DMS114 treated with DMSO at 0.1 percent for 48 hours (cell line): ENCODE measurements around the gene HYAL3.
A peak's percentile ranks its signal among the peaks of the same experiment; 100 is the strongest.

Experiments used
- DNase-seq: peaks from one replicate; lab custom pipeline; 2025; ENCODE audit not compliant: unreplicated experiment; lab: John Stamatoyannopoulos, UW

Gene HYAL3, protein sequence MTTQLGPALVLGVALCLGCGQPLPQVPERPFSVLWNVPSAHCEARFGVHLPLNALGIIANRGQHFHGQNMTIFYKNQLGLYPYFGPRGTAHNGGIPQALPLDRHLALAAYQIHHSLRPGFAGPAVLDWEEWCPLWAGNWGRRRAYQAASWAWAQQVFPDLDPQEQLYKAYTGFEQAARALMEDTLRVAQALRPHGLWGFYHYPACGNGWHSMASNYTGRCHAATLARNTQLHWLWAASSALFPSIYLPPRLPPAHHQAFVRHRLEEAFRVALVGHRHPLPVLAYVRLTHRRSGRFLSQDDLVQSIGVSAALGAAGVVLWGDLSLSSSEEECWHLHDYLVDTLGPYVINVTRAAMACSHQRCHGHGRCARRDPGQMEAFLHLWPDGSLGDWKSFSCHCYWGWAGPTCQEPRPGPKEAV

DNA sequence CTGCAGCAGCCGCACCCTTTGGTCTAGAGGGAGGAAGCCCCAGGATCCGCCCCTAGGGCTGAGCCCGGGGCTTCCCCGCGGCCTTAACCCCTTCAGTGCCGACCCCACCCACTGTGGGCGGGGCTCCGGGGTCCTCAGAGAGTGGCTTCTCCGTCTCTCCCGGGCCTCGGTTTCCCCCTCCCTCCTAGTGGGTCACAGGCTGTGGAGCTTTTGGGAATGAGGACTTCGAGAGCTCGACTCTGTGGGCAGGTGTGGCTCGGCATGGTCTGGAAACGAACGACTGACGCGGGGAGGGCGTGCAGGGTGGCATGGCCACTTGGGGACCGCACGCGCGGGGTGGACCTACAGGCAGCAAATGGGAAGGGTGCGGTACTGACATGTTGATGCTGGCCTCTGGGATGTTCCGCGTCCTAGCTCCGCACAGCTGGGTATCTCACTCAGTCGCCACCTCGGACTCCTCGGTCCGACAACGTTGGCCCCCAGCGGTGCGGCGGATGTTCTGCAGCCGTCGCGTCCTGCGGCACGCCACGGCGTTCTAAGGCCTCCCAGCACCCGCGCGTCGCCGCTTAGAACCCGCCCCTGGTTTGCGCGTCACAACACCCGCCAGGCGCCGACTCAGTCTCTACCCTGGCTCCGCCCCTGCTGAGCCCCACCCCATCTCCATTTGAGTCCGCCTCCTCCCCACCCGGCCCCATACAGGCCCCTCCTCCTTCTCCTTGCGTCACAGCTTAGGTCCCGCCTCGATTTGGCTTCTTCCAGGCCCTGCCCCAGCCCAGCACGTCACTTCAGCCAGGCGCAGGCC, at the start of gene HYAL3, which contains the start of gene NAA80:
HYAL3 (minus strand) TSS at position 570 of the 802 bp plus-strand sequence. CDS start 3,803 bp downstream, outside the sequence.
NAA80 (minus strand) TSS at position 570 of the 802 bp plus-strand sequence. CDS start 1,942 bp downstream, outside the sequence.
- DNase-seq: peak; percentile 93

DNA sequence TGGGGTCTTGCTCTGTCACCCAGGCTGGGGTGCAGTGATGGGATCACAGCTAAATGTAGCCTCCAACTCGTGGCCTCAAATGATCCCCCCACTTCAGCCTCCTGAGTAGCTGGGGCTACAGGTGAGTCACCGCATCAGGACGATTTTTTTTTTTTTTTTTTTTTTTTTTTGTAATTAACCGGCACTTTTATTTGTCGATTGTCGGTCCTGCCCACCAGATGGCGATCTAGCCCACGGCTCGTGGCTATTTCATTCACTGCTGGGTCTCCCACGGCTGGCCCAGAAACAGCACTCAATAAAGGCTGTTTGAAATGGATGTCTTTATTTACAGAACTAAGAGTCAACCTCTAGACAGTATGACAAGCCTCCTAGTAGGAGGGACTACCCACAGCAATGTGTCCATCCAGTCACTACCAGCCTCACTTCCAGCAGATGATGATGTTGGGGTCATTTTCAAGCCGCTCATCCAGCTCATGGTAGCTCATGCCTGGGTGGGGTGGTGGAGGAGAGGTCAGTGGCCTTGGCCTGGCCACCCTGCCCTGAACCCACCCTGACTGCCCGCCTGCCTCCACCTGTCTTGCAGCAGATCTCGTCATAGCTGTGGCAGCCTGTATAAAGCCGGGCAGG, 48.1 kb upstream of the HYAL3 start:
- no peak for DNase-seq

DNA sequence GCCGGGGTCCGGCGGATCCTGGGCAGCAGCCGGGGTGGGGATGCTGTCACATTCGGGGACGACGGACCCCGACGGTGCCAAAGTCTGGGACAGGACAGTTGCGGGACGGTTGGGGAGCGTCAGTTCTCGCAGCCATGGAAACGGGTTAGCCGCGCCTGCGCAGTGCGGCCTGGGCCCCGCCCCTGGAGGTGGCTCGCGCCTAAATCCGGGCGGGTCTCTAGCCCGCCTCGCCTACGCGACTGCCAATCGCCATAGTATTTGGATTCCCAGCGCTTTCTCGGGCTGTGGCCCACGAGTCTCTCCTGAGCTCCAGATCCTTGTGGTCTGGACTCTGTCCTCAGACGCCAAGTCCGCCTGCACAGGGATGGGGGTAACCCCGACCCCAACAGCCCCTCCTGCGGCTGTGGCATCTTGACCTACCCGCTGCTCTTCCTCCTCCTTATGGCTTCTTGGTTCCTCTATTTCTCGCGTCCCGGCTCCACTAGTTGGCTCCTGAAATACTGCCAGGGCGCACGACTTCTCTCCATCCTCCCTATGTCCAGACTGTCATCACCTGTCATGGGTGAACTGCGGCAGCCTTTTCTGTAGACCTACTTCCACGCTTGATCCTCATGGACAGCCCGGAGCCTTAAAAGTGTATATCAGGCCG, 46.5 kb upstream of the HYAL3 start, which contains the start of gene ZMYND10:
ZMYND10 (minus strand) TSS at position 147 of the 649 bp plus-strand sequence. CDS start 153 bp downstream, outside the sequence.
- DNase-seq: peak; percentile 52

DNA sequence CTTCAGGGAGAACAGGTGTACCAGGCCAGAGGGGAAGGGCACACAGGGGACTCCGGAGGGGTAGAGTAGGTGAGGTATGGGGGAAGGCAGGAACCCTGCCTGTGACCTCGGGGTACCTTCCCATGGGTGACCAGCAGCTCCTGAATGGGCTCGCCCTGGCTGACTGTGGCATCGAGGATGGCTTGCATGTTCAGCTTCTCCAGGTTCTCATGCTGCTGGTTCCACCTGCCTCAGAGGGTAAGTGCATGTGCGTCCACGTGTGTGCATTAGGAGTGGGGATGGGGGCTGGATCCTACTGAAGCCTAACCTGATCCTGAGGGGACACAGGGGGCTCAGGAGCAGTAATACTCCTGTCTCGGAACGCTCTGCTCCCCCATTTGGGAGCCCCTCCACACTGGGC, 45.8 kb upstream of the HYAL3 start:
- no peak for DNase-seq

DNA sequence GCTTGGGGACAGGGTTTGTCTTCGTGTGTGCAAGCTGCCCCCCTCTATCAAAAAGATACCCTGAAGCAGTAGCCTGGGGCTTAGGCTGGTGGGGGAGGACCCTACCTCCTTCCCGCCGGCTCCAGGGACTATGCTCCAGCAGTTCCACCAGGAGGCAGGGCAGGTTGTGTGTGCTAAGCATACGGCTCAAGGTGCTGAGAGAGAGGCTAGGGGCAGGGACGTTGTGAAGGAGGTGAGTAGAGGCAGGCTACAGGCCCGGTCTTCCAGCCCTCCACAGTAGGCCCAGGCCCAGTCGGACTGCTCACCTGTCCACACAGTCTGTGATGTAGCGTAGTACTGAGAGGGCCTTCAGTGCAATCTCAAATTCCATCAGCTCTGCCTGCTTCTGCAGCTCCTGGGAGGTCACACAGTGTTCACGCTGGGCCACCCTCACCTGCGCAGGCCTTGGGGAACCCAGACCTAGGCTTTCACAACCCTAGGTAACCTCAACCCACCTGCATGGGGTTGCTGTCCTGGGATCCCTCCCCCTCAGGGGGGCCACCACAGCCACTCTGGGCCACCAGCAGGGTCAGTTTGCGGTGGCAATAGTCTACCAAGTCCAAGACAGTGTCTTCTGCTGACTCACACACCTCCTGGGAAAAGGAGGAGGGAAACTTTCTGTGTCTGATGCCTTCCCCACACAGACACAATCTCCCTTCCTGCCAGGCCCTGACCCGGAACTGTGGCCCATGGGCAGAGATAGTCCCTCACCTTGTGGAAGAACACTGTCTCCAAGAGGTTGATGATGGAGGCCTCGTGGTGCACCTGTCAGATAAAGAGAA, 43.8 kb upstream of the HYAL3 start:
- DNase-seq: no peak

DNA sequence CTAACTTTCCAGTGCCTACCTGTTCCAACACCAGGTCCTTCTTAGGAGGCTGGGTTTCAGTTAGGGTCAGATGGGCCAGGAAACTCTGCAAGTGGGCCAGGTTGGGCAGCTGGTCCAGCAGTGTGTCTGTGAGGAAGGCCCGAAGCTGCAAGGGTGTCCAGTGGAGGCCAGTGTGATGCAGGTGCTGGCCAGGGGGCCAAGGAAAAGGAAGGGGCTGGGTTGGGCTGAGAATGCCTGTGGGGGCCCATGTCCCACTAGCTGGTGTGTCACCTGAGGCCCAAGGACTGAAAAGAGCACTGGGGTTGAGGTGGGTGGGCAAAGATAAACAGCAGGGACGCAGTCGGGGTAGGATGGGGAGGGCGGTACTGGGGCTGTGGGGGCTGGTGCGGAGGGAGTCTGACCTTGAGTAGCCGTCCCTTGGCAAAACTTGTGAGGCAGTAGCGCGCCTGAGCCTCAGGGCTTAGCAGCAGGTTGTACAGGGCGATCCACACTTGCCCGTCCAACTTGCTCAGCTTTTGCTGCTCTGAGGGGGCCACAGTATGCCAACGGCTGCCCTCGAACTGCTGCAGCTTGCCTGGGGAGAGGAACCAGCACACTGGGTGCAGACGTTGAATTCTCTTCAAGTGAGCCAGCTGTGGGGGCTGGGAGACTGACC, 42.9 kb upstream of the HYAL3 start:
- DNase-seq: no peak

DNA sequence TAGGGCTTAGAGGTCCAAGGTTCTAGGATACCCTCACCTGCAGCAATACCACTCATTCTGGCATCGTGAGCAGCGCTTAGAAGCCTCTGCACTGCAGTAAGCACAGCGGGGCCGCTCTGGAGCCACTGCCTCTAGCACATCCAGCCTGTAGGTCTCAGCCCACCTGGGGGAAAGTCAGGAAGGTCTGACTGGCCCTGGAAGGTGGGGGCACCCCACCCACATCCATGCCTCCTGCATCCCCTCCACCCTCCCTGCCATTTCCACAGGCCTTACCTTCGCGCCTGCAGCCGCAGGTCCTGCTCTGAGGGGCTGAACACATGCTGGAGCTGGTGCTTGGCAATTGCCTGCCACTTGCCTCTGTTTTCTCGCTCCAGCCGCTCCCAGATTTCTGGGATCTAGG, 42.3 kb upstream of the HYAL3 start:
- DNase-seq: no peak

DNA sequence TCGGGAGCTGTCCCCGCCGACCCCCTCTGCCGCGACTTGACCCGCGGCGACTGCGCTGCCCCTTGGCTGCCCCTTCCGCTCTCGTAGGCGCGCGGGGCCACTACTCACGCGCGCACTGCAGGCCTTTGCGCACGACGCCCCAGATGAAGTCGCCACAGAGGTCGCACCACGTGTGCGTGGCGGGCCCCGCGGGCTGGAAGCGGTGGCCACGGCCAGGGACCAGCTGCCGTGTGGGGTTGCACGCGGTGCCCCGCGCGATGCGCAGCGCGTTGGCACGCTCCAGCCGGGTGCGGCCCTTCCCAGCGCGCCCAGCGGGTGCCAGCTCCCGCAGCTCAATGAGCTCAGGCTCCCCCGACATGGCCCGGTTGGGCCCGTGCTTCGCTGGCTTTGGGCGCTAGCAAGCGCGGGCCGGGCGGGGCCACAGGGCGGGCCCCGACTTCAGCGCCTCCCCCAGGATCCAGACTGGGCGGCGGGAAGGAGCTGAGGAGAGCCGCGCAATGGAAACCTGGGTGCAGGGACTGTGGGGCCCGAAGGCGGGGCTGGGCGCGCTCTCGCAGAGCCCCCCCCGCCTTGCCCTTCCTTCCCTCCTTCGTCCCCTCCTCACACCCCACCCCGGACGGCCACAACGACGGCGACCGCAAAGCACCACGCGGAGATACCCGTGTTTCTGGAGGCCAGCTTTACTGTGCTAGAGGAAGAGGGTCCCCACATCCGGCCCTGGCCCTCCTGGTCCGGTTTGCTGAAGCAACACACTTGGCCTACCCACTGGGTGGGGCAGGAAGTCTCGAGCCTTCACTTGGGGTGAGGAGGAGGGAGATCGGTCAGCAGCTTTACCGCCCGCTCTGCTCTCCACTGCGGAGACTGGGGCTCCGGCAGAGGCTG, 41.5 kb upstream of the HYAL3 start, which contains the start of gene RASSF1:
RASSF1 (minus strand) TSS at position 389 of the 882 bp plus-strand sequence; CDS start at position 358, 31 bp downstream.
- DNase-seq: no peak

DNA sequence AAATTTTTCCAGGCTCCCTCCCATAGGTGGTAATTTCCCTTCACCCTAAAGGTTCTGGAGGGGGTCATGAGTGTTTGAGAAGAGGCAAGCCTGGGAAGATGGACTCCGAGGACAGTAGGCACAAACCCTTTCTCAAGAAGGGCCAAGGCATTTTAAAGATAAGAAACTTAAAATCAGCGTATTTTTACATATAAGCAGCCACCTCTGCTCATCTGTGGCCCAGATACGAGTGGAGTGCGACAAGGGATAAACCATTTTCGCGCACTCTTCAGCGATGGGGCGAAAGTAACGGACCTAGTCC, 40.9 kb upstream of the HYAL3 start:
- DNase-seq: no peak

DNA sequence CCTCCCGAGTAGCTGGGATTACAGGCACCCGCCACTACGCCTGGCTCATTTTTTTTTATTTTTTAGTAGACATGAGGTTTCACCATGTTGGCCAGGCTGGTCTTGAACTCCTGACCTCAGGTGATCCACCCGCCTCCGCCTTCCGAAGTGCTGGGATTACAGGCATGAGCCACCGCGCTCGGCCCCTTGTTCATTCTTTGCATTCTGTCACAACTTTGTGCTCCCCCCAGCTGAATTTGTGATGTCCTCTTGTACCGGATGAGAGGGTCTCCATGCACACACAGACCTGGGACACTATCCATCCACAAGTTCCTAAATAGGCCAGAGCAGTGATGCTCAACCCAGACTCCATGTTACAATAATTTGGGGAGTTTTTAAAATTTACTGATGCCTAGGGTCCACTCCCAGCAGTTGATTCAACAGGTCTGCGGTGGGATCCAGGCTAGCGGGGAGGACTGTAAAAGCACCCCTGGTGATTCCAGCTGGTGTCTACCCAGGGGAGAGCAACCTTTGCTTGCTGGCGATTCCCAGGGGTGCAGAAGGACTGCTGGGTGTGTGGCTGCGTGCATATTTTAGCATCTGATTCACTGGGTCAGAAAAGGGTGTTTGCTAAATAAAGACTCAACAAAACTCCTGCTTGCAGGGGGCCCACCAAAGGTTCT, 40.4 kb upstream of the HYAL3 start:
- DNase-seq: no peak

DNA sequence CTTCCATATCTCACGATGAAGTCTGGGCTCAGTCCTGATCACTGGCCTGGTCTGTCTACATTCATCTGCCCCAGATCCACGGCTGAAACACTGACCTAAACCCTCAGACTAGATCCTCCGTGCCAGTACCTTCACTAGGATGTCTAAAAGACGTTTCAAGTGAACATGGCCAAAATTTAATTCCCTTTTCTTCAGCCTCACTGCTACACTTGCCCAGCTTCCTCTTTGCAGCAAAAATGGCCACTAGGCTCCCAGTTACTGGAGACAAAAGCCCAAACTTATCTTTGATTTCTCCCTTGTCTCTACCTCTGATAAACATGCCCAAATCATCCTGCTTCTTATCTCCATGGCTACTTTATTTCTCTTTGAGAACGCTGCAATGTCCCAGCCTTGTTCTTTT, 39.8 kb upstream of the HYAL3 start:
- DNase-seq: no peak

DNA sequence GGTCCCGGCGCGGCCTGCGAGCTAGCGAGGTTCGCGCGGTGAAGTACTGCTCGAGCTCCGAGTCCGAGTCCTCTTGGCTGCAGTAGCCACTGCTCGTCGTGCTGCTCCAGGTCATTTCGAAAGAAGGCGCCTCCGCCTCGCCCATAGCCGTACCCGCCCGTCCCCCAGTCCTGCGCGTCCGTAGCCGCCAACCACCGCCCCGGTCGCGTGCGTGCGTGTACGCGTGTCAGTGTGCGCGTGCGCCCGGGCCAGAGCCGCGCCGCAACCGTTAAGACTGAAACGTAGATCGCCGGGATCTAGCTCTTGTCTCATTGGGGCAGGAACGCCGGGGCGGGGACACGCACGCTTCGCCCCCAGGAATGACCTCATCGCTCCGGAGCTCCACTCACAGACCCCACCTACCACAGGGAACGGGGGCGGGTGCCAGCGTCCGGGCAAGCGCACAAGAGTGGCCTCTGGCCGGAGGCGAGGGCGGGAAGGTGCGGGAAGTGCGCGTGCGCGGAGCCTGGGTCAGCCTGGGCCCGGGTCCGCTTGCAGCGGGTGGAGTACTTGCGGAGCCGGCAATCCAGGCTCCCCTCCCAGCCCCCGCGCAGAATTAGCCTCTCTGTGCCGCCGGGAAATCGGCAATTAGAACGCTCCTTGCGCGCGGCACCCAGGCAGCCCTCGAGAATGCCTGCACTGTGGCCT, 38.1 kb upstream of the HYAL3 start:
- DNase-seq: peak; percentile 91

DNA sequence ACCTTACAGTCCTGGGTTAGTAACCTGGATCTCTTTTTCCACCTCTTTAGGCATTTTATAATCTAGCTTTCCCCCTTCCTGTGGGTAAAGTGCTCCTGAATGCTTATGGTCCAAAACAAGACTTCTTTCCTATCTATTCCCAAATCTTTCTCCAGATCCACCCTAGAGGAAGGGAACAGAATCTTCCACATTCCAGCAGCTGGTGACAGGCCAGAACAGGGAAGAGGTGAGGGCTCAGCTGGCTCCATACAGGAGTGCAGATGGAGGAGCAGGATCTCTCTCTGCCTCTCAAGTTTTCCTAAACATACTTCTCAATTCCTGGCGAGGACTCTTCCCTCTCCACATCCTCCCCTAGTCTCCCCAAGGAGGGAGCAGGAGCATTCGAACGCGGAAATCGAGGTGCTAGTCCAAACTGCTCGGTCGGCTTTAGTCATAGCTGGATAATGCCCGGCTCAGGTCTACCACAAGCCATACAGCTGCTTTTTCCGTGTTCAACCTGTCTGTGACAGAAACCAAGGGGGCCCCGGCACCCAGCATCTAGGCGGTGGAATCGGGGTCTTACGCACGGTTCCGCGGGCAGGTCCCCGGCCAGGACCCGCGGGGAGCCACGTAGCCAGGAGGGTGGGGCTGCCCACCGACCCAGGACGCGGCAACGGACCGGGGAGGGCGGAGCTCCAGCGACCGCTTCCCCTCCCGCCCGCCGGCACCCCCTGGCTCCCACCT, 37.4 kb upstream of the HYAL3 start:
- DNase-seq: no peak

DNA sequence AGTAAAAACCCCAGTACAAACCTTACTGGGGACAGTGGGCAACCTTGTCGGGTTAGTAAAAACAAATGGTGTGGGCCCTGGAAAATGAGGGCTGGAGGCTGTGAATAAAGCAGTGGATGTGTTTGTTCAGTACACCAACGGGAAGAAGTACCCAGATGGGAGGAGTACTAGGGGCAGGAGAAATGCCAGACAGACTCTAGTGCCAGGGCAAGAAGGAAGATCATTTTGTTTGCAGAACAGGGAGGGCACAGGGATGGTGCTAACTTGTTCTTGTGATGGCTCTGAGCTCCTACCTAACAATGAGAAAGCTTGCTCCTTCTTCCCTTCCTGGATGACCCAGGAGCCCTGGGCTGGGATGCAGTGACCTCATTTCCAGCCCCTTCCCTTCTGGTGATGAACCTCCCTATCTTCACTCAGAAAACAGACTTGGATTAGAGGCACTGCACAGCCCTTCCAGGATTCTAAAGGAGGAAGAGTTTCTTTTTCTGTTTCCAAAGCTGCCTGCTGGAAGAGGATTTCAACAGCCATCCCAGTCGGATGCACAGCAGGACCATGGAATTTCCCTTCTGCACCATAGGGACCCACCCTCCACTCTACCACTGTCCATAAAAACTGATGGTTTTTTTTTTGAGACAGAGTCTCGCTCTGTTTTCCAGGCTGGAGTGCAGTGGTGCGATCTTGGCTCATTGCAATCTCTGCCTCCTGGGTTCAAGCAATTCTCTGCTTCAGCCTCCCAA, 35.3 kb upstream of the HYAL3 start:
- no peak for DNase-seq

DNA sequence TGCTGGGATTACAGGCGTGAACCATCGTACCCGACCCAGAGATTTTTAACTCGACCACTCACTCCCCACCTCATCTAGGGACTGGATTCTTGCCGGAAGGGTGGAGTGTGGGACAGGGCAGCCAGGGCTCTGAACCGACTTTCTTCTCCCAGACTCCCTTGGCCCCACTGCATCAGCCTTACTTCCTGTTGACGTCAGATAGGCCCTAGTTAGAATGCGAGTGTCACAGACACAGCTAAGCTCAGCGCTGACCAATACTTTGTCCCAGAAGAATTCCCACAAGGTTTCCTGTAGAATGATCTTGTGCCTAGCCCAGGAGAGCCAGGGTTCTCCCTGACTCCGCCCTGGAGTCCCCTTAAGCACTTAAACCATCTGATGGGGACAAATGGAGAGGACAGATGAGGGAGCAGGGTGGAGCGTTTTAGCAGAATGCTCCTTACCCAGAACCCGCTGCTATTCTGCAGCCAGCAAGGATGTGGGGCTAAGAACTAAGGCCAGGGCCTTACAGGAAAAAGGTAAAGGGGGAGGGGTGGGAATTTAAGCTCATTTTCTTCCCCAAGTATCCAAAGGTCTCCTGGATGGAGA, 34.6 kb upstream of the HYAL3 start:
- DNase-seq: no peak
